Measurements from ENCODE around the gene TREML4. TPM values are rescaled to one million over a fixed set of nuclear protein-coding genes. Genes with fewer than 3 reads are reported as not detected.

TREML4 gene
- total and polyA plus RNA-seq, 8 donors: not detected

DNA sequence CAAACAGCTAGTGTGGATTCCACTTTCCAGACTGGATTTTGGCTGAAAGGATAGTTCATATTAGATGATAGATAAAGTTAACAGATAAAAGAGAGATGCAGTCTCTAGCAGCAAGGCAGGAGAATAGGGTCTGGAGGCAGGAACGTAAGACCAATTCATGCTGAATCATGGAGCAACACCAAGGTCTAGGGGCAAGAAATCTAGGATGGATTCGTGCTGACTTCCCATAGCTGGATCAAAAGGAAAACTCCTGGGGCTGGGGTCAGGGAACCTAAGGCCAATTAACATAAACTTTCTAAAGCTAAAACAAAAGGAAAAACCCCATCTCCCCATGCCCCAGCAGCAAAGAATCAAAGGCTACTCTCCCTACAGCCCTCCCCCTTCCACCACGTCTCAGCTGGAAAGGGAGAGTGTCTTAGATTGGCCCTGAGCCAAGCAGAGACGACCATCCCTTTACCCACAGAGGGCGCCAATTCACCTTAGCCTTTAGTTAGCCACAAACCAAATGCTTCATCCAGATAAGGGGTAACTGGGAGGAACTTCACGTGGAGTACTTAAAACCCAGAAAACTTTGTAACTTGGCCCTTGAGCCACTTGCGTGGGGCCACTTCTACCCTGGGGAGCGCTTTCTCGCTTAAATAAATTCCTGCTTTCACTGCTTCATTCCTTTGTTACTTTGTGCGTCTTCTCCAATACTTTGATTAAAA is 50.7 kb downstream of the TREML4 start:
- Histone ChIP-seq H3K36me3 (no peaks in the 10 kb centered on the region), H3K9me3 (no peaks in the 10 kb centered on the region), H3K27me3 (no peaks in the 10 kb centered on the region), H3K27ac (no peak overlapping the region), H3K4me1 (no peaks in the 10 kb centered on the region), H3K4me3 (no peak overlapping the region)
- DNase-seq: peak in 4 of 6 donors; percentile 25 to 52 (median 44)
- intact Hi-C loops (cut with DNase I): no loop called here
- TF ChIP-seq CTCF (IDR thresholded peaks at IDR 0.05): peak in 3 of 4 donors; percentile 12 to 34 (median 15)
- ATAC-seq: peak in 3 of 4 donors; percentile 69 to 87 (median 79)
- WGBS, 2 donors: 42 to 43% methylated on average over 10 of the region's 10 CpGs
- no peak for FAIRE-seq

- intact Hi-C loops (cut with DNase I): no loop called here
- 37 to 54% methylated on average over 1 of the region's 1 CpG for WGBS, 2 donors
- TF ChIP-seq CTCF (IDR thresholded peaks at IDR 0.05): no peak
- FAIRE-seq: no peak
- peak in 2 of 4 donors; percentile 22 to 65 for ATAC-seq
- no peak overlapping the region for H3K27ac ChIP-seq
- no peaks in the 10 kb centered on the region for H3K4me1 ChIP-seq
- no peak overlapping the region for H3K4me3 ChIP-seq
- no peak for DNase-seq
- no peaks in the 10 kb centered on the region for H3K36me3 ChIP-seq
- no peaks in the 10 kb centered on the region for H3K9me3 ChIP-seq
- no peaks in the 10 kb centered on the region for H3K27me3 ChIP-seq
These were observed 52.4 kb downstream of the TREML4 start for GRCh38 chr6:41280381-41281057.

- no peaks in the 10 kb centered on the region for H3K27me3 ChIP-seq
- FAIRE-seq (no peak), DNase-seq (no peak), ATAC-seq (no peak)
- peaks cover 0 to 4% (median 0%) of the 10 kb centered on the region in 3 donors for H3K4me1 ChIP-seq
- intact Hi-C loops (cut with DNase I): no loop called here
- H3K36me3 ChIP-seq: no peaks in the 10 kb centered on the region
- no peak for TF ChIP-seq CTCF (IDR thresholded peaks at IDR 0.05)
- no peak overlapping the region for H3K4me3 ChIP-seq
- 78 to 83% methylated on average over 3 of the region's 3 CpGs for WGBS, 2 donors
- no peak overlapping the region for H3K27ac ChIP-seq
- H3K9me3 ChIP-seq: no peaks in the 10 kb centered on the region
These were observed 55.5 kb downstream of the TREML4 start for GRCh38 chr6:41283600-41283999.

GRCh38 chr6:41284726-41285125 is 56.6 kb downstream of the TREML4 start:
- intact Hi-C loops (cut with DNase I): no loop called here
- WGBS, 2 donors: 44 to 84% methylated on average over 1 of the region's 1 CpG
- H3K27me3 ChIP-seq: no peaks in the 10 kb centered on the region
- no peaks in the 10 kb centered on the region for H3K9me3 ChIP-seq
- no peak for FAIRE-seq
- no peaks in the 10 kb centered on the region for H3K36me3 ChIP-seq
- ATAC-seq: no peak
- DNase-seq: no peak
- H3K27ac ChIP-seq: no peak overlapping the region
- no peak overlapping the region for H3K4me3 ChIP-seq
- peaks cover 0 to 4% (median 0%) of the 10 kb centered on the region in 3 donors for H3K4me1 ChIP-seq
- TF ChIP-seq CTCF (IDR thresholded peaks at IDR 0.05): no peak

Data from pancreas (tissue), 10 donors.